ENCODE data around the gene BFSP2. TPM values are rescaled to one million over a fixed set of nuclear protein-coding genes. Genes with fewer than 3 reads are reported as not detected.

The BFSP2 gene
- total and polyA plus RNA-seq, 2 experiments from 2014 or later: not detected

GRCh38 chr3:133424937-133425869 is 25.3 kb downstream of the BFSP2 start:
- in situ Hi-C loops (cut with MboI): loop anchor here (10.0 kb wide), 2 partner anchors 380 to 690 kb away; no protein-coding TSS in a partner anchor
- Histone ChIP-seq H3K4me1 (ENCODE audit: insufficient read depth) (peaks cover 10% of the 10 kb centered on the region; the same call in 1 of the 2 replicates), H3K4me3 (no peak overlapping the region), H3K36me3 (ENCODE audit: low read depth) (no peaks in the 10 kb centered on the region), H3K79me2 (ENCODE audit: insufficient read depth) (no peaks in the 10 kb centered on the region), H2AFZ (no peak overlapping the region), H3F3A (ENCODE audit: insufficient read depth) (peaks cover 18% of the 10 kb centered on the region), H3K9ac (no peak overlapping the region), H3K9me2 (ENCODE audit: insufficient read depth) (no peaks in the 10 kb centered on the region), H3K27me3 (replicated peaks; ENCODE audit: insufficient read depth) (no peaks in the 10 kb centered on the region; the same call in 1 of the 2 replicates), H3K27ac (no peak overlapping the region), H3K9me3 (ENCODE audit: low read depth) (no peaks in the 10 kb centered on the region), H4K20me1 (ENCODE audit: insufficient read depth) (no peaks in the 10 kb centered on the region), H3K4me2 (ENCODE audit: unreplicated experiment) (no peak overlapping the region)
- DNase-seq: no peak
- 78 to 81% methylated on average over 9 of the region's 9 CpGs for WGBS, 2 experiments (ENCODE audit: low coverage in 1 of 2, low lambda C conversion rate in 2 of 2, missing lambda C conversion rate in 2 of 2)
- TF ChIP-seq EZH2 (IDR thresholded peaks at IDR 0.05; ENCODE audit: insufficient read depth, poor library complexity, severe bottlenecking) (no peak), EZH2phosphoT487 (IDR thresholded peaks at IDR 0.05; ENCODE audit: insufficient read depth, low read depth) (no peak)

GRCh38 chr3:133425898-133426297 is 26.0 kb downstream of the BFSP2 start:
- TF ChIP-seq EZH2phosphoT487 (IDR thresholded peaks at IDR 0.05; ENCODE audit: insufficient read depth, low read depth) (no peak), EZH2 (IDR thresholded peaks at IDR 0.05; ENCODE audit: insufficient read depth, poor library complexity, severe bottlenecking) (no peak)
- no peaks in the 10 kb centered on the region for H3K79me2 ChIP-seq (ENCODE audit: insufficient read depth)
- no peak overlapping the region for H3K9ac ChIP-seq
- peaks cover 18% of the 10 kb centered on the region for H3F3A ChIP-seq (ENCODE audit: insufficient read depth)
- no peaks in the 10 kb centered on the region; the same call in 1 of the 2 replicates for H3K27me3 ChIP-seq (replicated peaks; ENCODE audit: insufficient read depth)
- DNase-seq: no peak
- in situ Hi-C loops (cut with MboI): loop anchor here (10.0 kb wide), 2 partner anchors 381 to 691 kb away; no protein-coding TSS in a partner anchor
- no peak overlapping the region for H3K4me2 ChIP-seq (ENCODE audit: unreplicated experiment)
- WGBS, 2 experiments (ENCODE audit: low coverage in 1 of 2, low lambda C conversion rate in 2 of 2, missing lambda C conversion rate in 2 of 2): 68 to 71% methylated on average over 3 of the region's 3 CpGs
- H3K4me3 ChIP-seq: no peak overlapping the region
- no peak overlapping the region for H2AFZ ChIP-seq
- no peak overlapping the region for H3K27ac ChIP-seq
- peaks cover 10% of the 10 kb centered on the region; the same call in 1 of the 2 replicates for H3K4me1 ChIP-seq (ENCODE audit: insufficient read depth)
- H3K9me3 ChIP-seq (ENCODE audit: low read depth): no peaks in the 10 kb centered on the region
- H3K36me3 ChIP-seq (ENCODE audit: low read depth): no peaks in the 10 kb centered on the region
- H4K20me1 ChIP-seq (ENCODE audit: insufficient read depth): no peaks in the 10 kb centered on the region
- H3K9me2 ChIP-seq (ENCODE audit: insufficient read depth): no peaks in the 10 kb centered on the region

GRCh38 chr3:133426721-133427120 is 26.9 kb downstream of the BFSP2 start:
- H3F3A ChIP-seq (ENCODE audit: insufficient read depth): peaks cover 18% of the 10 kb centered on the region
- TF ChIP-seq EZH2phosphoT487 (IDR thresholded peaks at IDR 0.05; ENCODE audit: insufficient read depth, low read depth): no peak
- no peak for TF ChIP-seq EZH2 (IDR thresholded peaks at IDR 0.05; ENCODE audit: insufficient read depth, poor library complexity, severe bottlenecking)
- peak overlapping the region; percentile 24 for H3K4me2 ChIP-seq (ENCODE audit: unreplicated experiment)
- H3K4me3 ChIP-seq: no peak overlapping the region
- peak overlapping the region; percentile 26 for H3K27ac ChIP-seq
- no peaks in the 10 kb centered on the region; the same call in 1 of the 2 replicates for H3K27me3 ChIP-seq (replicated peaks; ENCODE audit: insufficient read depth)
- no peaks in the 10 kb centered on the region for H3K36me3 ChIP-seq (ENCODE audit: low read depth)
- in situ Hi-C loops (cut with MboI): loop anchor here (10.0 kb wide), 2 partner anchors 382 to 692 kb away; no protein-coding TSS in a partner anchor
- H3K9me3 ChIP-seq (ENCODE audit: low read depth): no peaks in the 10 kb centered on the region
- peak; percentile 95 for DNase-seq
- H3K9ac ChIP-seq: no peak overlapping the region
- 60 to 69% methylated on average over 2 of the region's 2 CpGs for WGBS, 2 experiments (ENCODE audit: low coverage in 1 of 2, low lambda C conversion rate in 2 of 2, missing lambda C conversion rate in 2 of 2)
- peaks cover 10% of the 10 kb centered on the region; the same call in 1 of the 2 replicates for H3K4me1 ChIP-seq (ENCODE audit: insufficient read depth)
- no peaks in the 10 kb centered on the region for H3K79me2 ChIP-seq (ENCODE audit: insufficient read depth)
- no peaks in the 10 kb centered on the region for H4K20me1 ChIP-seq (ENCODE audit: insufficient read depth)
- no peak overlapping the region for H2AFZ ChIP-seq
- no peaks in the 10 kb centered on the region for H3K9me2 ChIP-seq (ENCODE audit: insufficient read depth)

- Histone ChIP-seq H3K9me2 (ENCODE audit: insufficient read depth) (no peaks in the 10 kb centered on the region), H3K79me2 (ENCODE audit: insufficient read depth) (no peaks in the 10 kb centered on the region), H3K36me3 (ENCODE audit: low read depth) (no peaks in the 10 kb centered on the region), H3K4me1 (ENCODE audit: insufficient read depth) (peaks cover 10% of the 10 kb centered on the region; the same call in 1 of the 2 replicates), H3K9me3 (ENCODE audit: low read depth) (no peaks in the 10 kb centered on the region), H3K27ac (no peak overlapping the region), H3K27me3 (replicated peaks; ENCODE audit: insufficient read depth) (no peaks in the 10 kb centered on the region), H3K9ac (no peak overlapping the region), H4K20me1 (ENCODE audit: insufficient read depth) (no peaks in the 10 kb centered on the region), H2AFZ (no peak overlapping the region), H3F3A (ENCODE audit: insufficient read depth) (peaks cover 18% of the 10 kb centered on the region), H3K4me3 (no peak overlapping the region), H3K4me2 (ENCODE audit: unreplicated experiment) (no peak overlapping the region)
- DNase-seq: no peak
- no peak for TF ChIP-seq EZH2phosphoT487 (IDR thresholded peaks at IDR 0.05; ENCODE audit: insufficient read depth, low read depth)
- no peak for TF ChIP-seq EZH2 (IDR thresholded peaks at IDR 0.05; ENCODE audit: insufficient read depth, poor library complexity, severe bottlenecking)
- 76 to 77% methylated on average over 12 of the region's 12 CpGs for WGBS, 2 experiments (ENCODE audit: low coverage in 1 of 2, low lambda C conversion rate in 2 of 2, missing lambda C conversion rate in 2 of 2)
- in situ Hi-C loops (cut with MboI): loop anchor here (10.0 kb wide), 2 partner anchors 384 to 694 kb away; no protein-coding TSS in a partner anchor
Observed at GRCh38 chr3:133428552-133428951, 28.7 kb downstream of the BFSP2 start.

Measured in GM23248 (cell line).